Caki2 (cell line): ENCODE measurements around the gene LDLRAD4. TPM values are rescaled to one million over a fixed set of nuclear protein-coding genes. Genes with fewer than 3 reads are reported as not detected.

ENCODE experiments used
- DNase-seq: peaks from one replicate; pipeline ENCODE4 v3.0.0-alpha.2; 2015; ENCODE audit warnings: low read depth
- in situ Hi-C: cut with HindIII; loops from 2 replicates; pipeline ENCODE4 v1.10.0; 2016; ENCODE audit warnings: low sequenced_read_pairs, low pct_unique_long_range_greater_than_20kb, mixed read lengths
- total RNA-seq: library from RNA; depleted of rRNA; stranded (reverse); fragments of >200 nt; shearing (Covaris generic); gene quantifications from 2 replicates; pipeline ENCODE4 v1.2.3, GENCODE V29; 2014; ENCODE audit warnings: low replicate concordance

Gene LDLRAD4
- total RNA-seq, 1 experiment from 2014 or later, result 0.44 TPM

GRCh38 chr18:13435586-13436333 lies 217.2 kb downstream of the LDLRAD4 start:
- in situ Hi-C loops, result no loop called here
- peak; percentile 78 for DNase-seq

- in situ Hi-C loops, result no loop called here
- no peak for DNase-seq
Measured at GRCh38 chr18:13436576-13436975, 218.0 kb downstream of the LDLRAD4 start.

GRCh38 chr18:13437034-13437433 lies 218.5 kb downstream of the LDLRAD4 start:
- in situ Hi-C loops, result no loop called here
- no peak for DNase-seq

- peak; percentile 62 for DNase-seq
- in situ Hi-C loops, result no loop called here
Measured at GRCh38 chr18:13437796-13438506, 219.4 kb downstream of the LDLRAD4 start.

- DNase-seq, result no peak
- in situ Hi-C loops, result no loop called here
Measured at GRCh38 chr18:13438507-13439056, 220.0 kb downstream of the LDLRAD4 start.

GRCh38 chr18:13439461-13439860 lies 220.9 kb downstream of the LDLRAD4 start:
- no peak for DNase-seq
- in situ Hi-C loops, result no loop called here

- no peak for DNase-seq
- in situ Hi-C loops, result no loop called here
Measured at GRCh38 chr18:13440277-13441248, 222.0 kb downstream of the LDLRAD4 start.

GRCh38 chr18:13441736-13442135 lies 223.2 kb downstream of the LDLRAD4 start:
- in situ Hi-C loops, result no loop called here

GRCh38 chr18:13442451-13442850 lies 223.9 kb downstream of the LDLRAD4 start:
- in situ Hi-C loops, result no loop called here

More at GRCh38 chr18:13441736-13442135, 223.2 kb downstream of the LDLRAD4 start:
- no peak for DNase-seq

GRCh38 chr18:13443552-13443951 lies 225.0 kb downstream of the LDLRAD4 start:
- no peak for DNase-seq
- in situ Hi-C loops, result no loop called here

More at GRCh38 chr18:13442451-13442850, 223.9 kb downstream of the LDLRAD4 start:
- DNase-seq, result no peak

- DNase-seq, result no peak
- in situ Hi-C loops, result no loop called here
Measured at GRCh38 chr18:13444430-13445240, 226.1 kb downstream of the LDLRAD4 start.

- DNase-seq, result no peak
- in situ Hi-C loops, result no loop called here
Measured at GRCh38 chr18:13445241-13445897, 226.8 kb downstream of the LDLRAD4 start.

- no peak for DNase-seq
Measured at GRCh38 chr18:13446024-13446423, 227.5 kb downstream of the LDLRAD4 start.

GRCh38 chr18:13446610-13447461 lies 228.3 kb downstream of the LDLRAD4 start:
- DNase-seq, result no peak
- in situ Hi-C loops, result no loop called here

More at GRCh38 chr18:13446024-13446423, 227.5 kb downstream of the LDLRAD4 start:
- in situ Hi-C loops, result no loop called here

GRCh38 chr18:13447621-13448334 lies 229.2 kb downstream of the LDLRAD4 start:
- DNase-seq, result no peak
- in situ Hi-C loops, result no loop called here
